IMR-90 (cell line): ENCODE data around the gene CALU. TPM values are rescaled to one million over a fixed set of nuclear protein-coding genes. Genes with fewer than 3 reads are reported as not detected.

Experiments
- ATAC-seq: fragments of 200-7000 bp; cut with Tn5 transposase; 2 replicates; pipeline ENCODE4 v1.9.1; 2020; ENCODE audit warnings: low read depth, mild to moderate bottlenecking, moderate library complexity
- BruUV-seq: library from RNA; stranded (reverse); fragments of 400-500 nt; replicated peaks from 2 replicates; lab custom pipeline; 2021; lab: Mats Ljungman, UMichigan
- CTCF ChIA-PET: fragments of 300-600 bp; formaldehyde crosslinking; extraction: SDS; loops from one replicate; lab custom pipeline; 2021; ENCODE audit warnings: antibody characterized with exemption; lab: Yijun Ruan, JAX
- POLR2A ChIA-PET: fragments of 300-600 bp; sonication (Branson Sonifier 250); formaldehyde crosslinking; loops from one replicate; lab custom pipeline; 2022; ENCODE audit warnings: antibody characterized with exemption; ENCODE audit not compliant: unreplicated experiment; lab: Charles Lee
- DNase-seq: peaks from one replicate; pipeline ENCODE4 v3.0.0; 2013
- H2AFZ ChIP-seq: replicated peaks from 2 replicates; pipeline ENCODE3; 2013; ENCODE audit warnings: low read length, mild to moderate bottlenecking; ENCODE audit not compliant: poor library complexity
- H2AK5ac ChIP-seq: 2 replicates; pipeline ENCODE4 v1.6.1; 2013; ENCODE audit warnings: low read depth, low read length, inconsistent platforms
- H2AK9ac ChIP-seq: replicated peaks from 2 replicates; pipeline ENCODE3; 2013; ENCODE audit warnings: mild to moderate bottlenecking, low read depth, low read length, moderate library complexity; ENCODE audit not compliant: poor library complexity
- H2BK120ac ChIP-seq: 2 replicates; pipeline ENCODE4 v1.6.1; 2013; ENCODE audit warnings: low read depth, low read length, inconsistent platforms
- H2BK15ac ChIP-seq: 3 replicates; pipeline ENCODE4 v1.6.1; 2013; ENCODE audit warnings: low read depth, low read length, inconsistent platforms
- H2BK20ac ChIP-seq: 2 replicates; pipeline ENCODE4 v1.6.1; 2013; ENCODE audit warnings: low read depth, mild to moderate bottlenecking, inconsistent platforms, low read length, moderate library complexity
- H2BK5ac ChIP-seq: 2 replicates; pipeline ENCODE4 v1.6.1; 2013; ENCODE audit warnings: mild to moderate bottlenecking, low read depth, low read length, inconsistent platforms; ENCODE audit not compliant: poor library complexity, severe bottlenecking
- H3K14ac ChIP-seq: replicated peaks from 2 replicates; pipeline ENCODE4 v1.6.1; 2013; ENCODE audit warnings: low read depth, low read length, inconsistent platforms
- H3K18ac ChIP-seq: 2 replicates; pipeline ENCODE4 v1.6.1; 2013; ENCODE audit warnings: low read depth, low read length, control low read depth
- H3K23ac ChIP-seq: 2 replicates; pipeline ENCODE4 v1.6.1; 2013; ENCODE audit warnings: low read depth, low read length, inconsistent platforms
- H3K27ac ChIP-seq: 2 replicates; pipeline ENCODE4 v1.5.1; 2013; ENCODE audit warnings: mild to moderate bottlenecking, control low read depth, low read length; ENCODE audit not compliant: insufficient read depth
- H3K27me3 ChIP-seq: 2 replicates; pipeline ENCODE4 v1.6.1; 2013; ENCODE audit warnings: low read length; ENCODE audit not compliant: control insufficient read depth, insufficient read depth
- H3K36me3 ChIP-seq: 2 replicates; pipeline ENCODE4 v1.6.1; 2013; ENCODE audit warnings: low read length, mixed read lengths; ENCODE audit not compliant: control insufficient read depth, insufficient read depth
- H3K4ac ChIP-seq: 2 replicates; pipeline ENCODE4 v1.6.1; 2013; ENCODE audit warnings: low read depth, low read length, inconsistent platforms
- H3K4me1 ChIP-seq: 2 replicates; pipeline ENCODE4 v1.6.1; 2013; ENCODE audit warnings: low read length, mixed read lengths; ENCODE audit not compliant: control insufficient read depth, insufficient read depth
- H3K4me2 ChIP-seq: 2 replicates; pipeline ENCODE4 v1.6.1; 2013; ENCODE audit warnings: low read depth, mild to moderate bottlenecking, control low read depth, low read length, moderate library complexity
- H3K4me3 ChIP-seq: 2 replicates; pipeline ENCODE4 v1.5.1; 2013; ENCODE audit warnings: low read depth, mild to moderate bottlenecking, control low read depth, low read length, moderate library complexity; ENCODE audit not compliant: insufficient read depth
- H3K56ac ChIP-seq: 2 replicates; pipeline ENCODE4 v1.6.1; 2013; ENCODE audit warnings: low read length, inconsistent platforms; ENCODE audit not compliant: insufficient read depth; ENCODE audit errors: extremely low read depth
- H3K79me1 ChIP-seq, 2 experiments: 2 replicates each; pipeline ENCODE4 v1.6.1; 2013; ENCODE audit warnings: low read length in 2 of 2, inconsistent platforms in 1 of 2, low read depth in 1 of 2
- H3K9ac ChIP-seq: 2 replicates; pipeline ENCODE4 v1.6.1; 2013; ENCODE audit warnings: low read depth, low read length, control low read depth
- H3K9me1 ChIP-seq: 2 replicates; pipeline ENCODE4 v1.6.1; 2013; ENCODE audit warnings: low read length, inconsistent platforms; ENCODE audit not compliant: insufficient read depth
- H3K9me3 ChIP-seq: 2 replicates; pipeline ENCODE4 v1.6.1; 2013; ENCODE audit warnings: low read length; ENCODE audit not compliant: control insufficient read depth, insufficient read depth
- H4K20me1 ChIP-seq: 2 replicates; pipeline ENCODE4 v1.6.1; 2013; ENCODE audit warnings: low read length, inconsistent platforms; ENCODE audit not compliant: insufficient read depth
- H4K5ac ChIP-seq: 2 replicates; pipeline ENCODE4 v1.6.1; 2013; ENCODE audit warnings: mild to moderate bottlenecking, low read depth, low read length, control low read depth
- H4K8ac ChIP-seq, 2 experiments: 2 replicates each; pipeline ENCODE4 v1.6.1; 2013; ENCODE audit warnings: low read depth in 2 of 2, low read length in 2 of 2, control low read depth in 1 of 2, inconsistent platforms in 1 of 2
- H4K91ac ChIP-seq: 2 replicates; pipeline ENCODE4 v1.6.1; 2013; ENCODE audit warnings: low read depth, low read length, inconsistent platforms; ENCODE audit not compliant: insufficient read depth
- BHLHE40 ChIP-seq: fragments of 150-350 bp; IDR thresholded peaks from 2 replicates; pipeline ENCODE4 v1.6.1; 2016; ENCODE audit warnings: mild to moderate bottlenecking, low read depth, low read length
- CHD1 ChIP-seq: IDR thresholded peaks from 2 replicates; pipeline ENCODE4 v1.6.1; 2012; ENCODE audit warnings: low read depth, low read length, improper control_type of control experiment
- MAFK ChIP-seq: IDR thresholded peaks from 2 replicates; pipeline ENCODE4 v1.6.1; 2012; ENCODE audit warnings: low read depth, low read length, improper control_type of control experiment
- MAZ ChIP-seq: IDR thresholded peaks from 2 replicates; pipeline ENCODE4 v1.6.1; 2012; ENCODE audit warnings: low read depth, mild to moderate bottlenecking, low read length, improper control_type of control experiment, moderate library complexity, borderline replicate concordance
- MXI1 ChIP-seq: IDR thresholded peaks from 2 replicates; pipeline ENCODE4 v1.6.1; 2012; ENCODE audit warnings: low read depth, mild to moderate bottlenecking, low read length, moderate library complexity, borderline replicate concordance
- NFE2L2 ChIP-seq: fragments of 150-350 bp; IDR thresholded peaks from 2 replicates; pipeline ENCODE4 v1.6.1; 2016; ENCODE audit warnings: low read depth, mild to moderate bottlenecking, low read length
- POLR2A ChIP-seq: IDR thresholded peaks from 2 replicates; pipeline ENCODE4 v1.6.1; 2012; ENCODE audit warnings: mild to moderate bottlenecking, low read depth, low read length
- RAD21 ChIP-seq: IDR thresholded peaks from 2 replicates; pipeline ENCODE4 v1.6.1; 2012; ENCODE audit warnings: low read length, improper control_type of control experiment
- RCOR1 ChIP-seq: IDR thresholded peaks from 2 replicates; pipeline ENCODE4 v1.6.1; 2012; ENCODE audit warnings: mild to moderate bottlenecking, low read length, improper control_type of control experiment; ENCODE audit not compliant: insufficient replicate concordance
- RFX5 ChIP-seq: IDR thresholded peaks from 2 replicates; pipeline ENCODE4 v1.8.0; 2012; ENCODE audit warnings: low read depth, mild to moderate bottlenecking, low read length, moderate library complexity
- SMC3 ChIP-seq: fragments of 150-350 bp; IDR thresholded peaks from 2 replicates; pipeline ENCODE4 v1.6.1; 2016; ENCODE audit warnings: low read depth, mild to moderate bottlenecking, antibody characterized with exemption, low read length, moderate library complexity
- WGBS, 2 experiments: methylation state at CpG; one replicate each; pipeline versions ENCODE4 v1.1.5 to v1.1.7; 2013; ENCODE audit warnings: missing lambda C conversion rate in 2 of 2; ENCODE audit not compliant: insufficient read length in 1 of 2; ENCODE audit errors: extremely low coverage in 2 of 2; 5-methylcytosine and 5-hydroxymethylcytosine counted together
- dilution Hi-C: fragments of 300-500 bp; cut with HindIII; formaldehyde crosslinking; loops from one replicate; pipeline ENCODE4 v1.14.3; 2018; ENCODE audit warnings: low sequenced_read_pairs; ENCODE audit not compliant: unreplicated experiment
- in situ Hi-C: fragments of 300-500 bp; cut with MboI; formaldehyde crosslinking; loops from 3 replicates; pipeline ENCODE4 v1.14.3; 2019; ENCODE audit warnings: low sequenced_read_pairs, inconsistent platforms, mixed read lengths
- intact Hi-C: fragments of 100-400 bp; cut with micrococcal nuclease; formaldehyde crosslinking; loops from 2 replicates; pipeline ENCODE4 v1.10.0; 2022
- polyA plus RNA-seq, 3 experiments: library from polyadenylated mRNA; depleted of rRNA; stranded (reverse); fragments of >200 nt; gene quantifications; 2 replicates each; pipeline ENCODE4 v1.2.3, GENCODE V29; 2012; ENCODE audit warnings: low replicate concordance in 1 of 3
- total RNA-seq: library from RNA; depleted of rRNA; stranded (reverse); fragments of >200 nt; gene quantifications from 2 replicates; pipeline ENCODE4 v1.2.3, GENCODE V29; 2012
- TF ChIP-seq, protein P1 (sequence below): fragments of 150-350 bp; IDR thresholded peaks from 2 replicates; pipeline ENCODE4 v1.6.1; 2016; ENCODE audit warnings: low read depth, mild to moderate bottlenecking, low read length, moderate library complexity, borderline replicate concordance
- TF ChIP-seq, protein P2 (sequence below): conservative IDR thresholded peaks from 2 replicates; pipeline ENCODE4 v1.5.1; 2012; ENCODE audit warnings: mild to moderate bottlenecking, low read depth, low read length, improper control_type of control experiment

CALU gene
- total and polyA plus RNA-seq, 2 of the 4 experiments (the other 2 are of a cell fraction) = 421 to 525 TPM

DNA sequence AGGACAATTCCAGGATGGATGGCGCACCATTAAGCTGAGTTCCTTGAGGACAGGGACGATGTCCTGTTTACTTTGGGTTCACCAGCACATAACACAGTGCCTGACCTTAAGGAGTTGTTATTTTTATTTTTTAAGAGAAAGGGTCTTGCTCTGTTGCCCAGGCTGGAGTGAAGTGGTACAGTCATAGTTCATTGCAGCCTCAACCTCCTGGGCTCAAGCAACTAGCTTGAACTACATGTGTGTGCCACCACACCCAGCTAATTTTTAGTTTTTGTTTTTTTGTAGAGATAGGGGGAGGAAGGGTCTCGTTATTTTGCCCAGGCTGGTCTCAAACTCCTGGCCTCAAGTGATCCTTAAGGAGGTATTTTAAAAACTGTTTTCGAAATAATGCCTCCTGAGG is 1.7 kb upstream of the CALU start:
- peak overlapping the region; percentile 26 to 96; a peak in 3 of 4 replicates for H4K8ac ChIP-seq
- H2AK5ac ChIP-seq = peak overlapping the region; percentile 81
- H3K14ac ChIP-seq = peak overlapping the region; percentile 46; the same call in 1 of the 2 replicates
- no peak overlapping the region for H3K9ac ChIP-seq
- peaks cover 33% of the 10 kb centered on the region for H4K20me1 ChIP-seq
- H3K4me3 ChIP-seq = no peak overlapping the region
- peaks cover 8% of the 10 kb centered on the region for H3K27me3 ChIP-seq
- CTCF ChIA-PET = interaction anchor here (1.0 to 1.1 kb wide), 2 partner anchors 9 to 24 kb away, joined by 3 read pairs; no protein-coding TSS in a partner anchor
- H3K23ac ChIP-seq = no peak overlapping the region
- peak overlapping the region; percentile 86 for H2BK5ac ChIP-seq
- intact Hi-C loops (no loop called here), dilution Hi-C loops (no loop called here), in situ Hi-C loops (no loop called here)
- no peak overlapping the region for H3K4me2 ChIP-seq
- H3K56ac ChIP-seq = peak overlapping the region; percentile 12; the same call in 1 of the 2 replicates
- H2AFZ ChIP-seq = no peak overlapping the region
- no peak for ATAC-seq
- H2BK15ac ChIP-seq = peak overlapping the region; percentile 0; the same call in 2 of the 3 replicates
- peaks cover 5% of the 10 kb centered on the region for H3K4me1 ChIP-seq
- H3K18ac ChIP-seq = peak overlapping the region; percentile 36; the same call in 1 of the 2 replicates
- no peak overlapping the region for H2AK9ac ChIP-seq
- peaks cover 10% of the 10 kb centered on the region; the same call in 1 of the 2 replicates for H3K9me1 ChIP-seq
- TF ChIP-seq RFX5 (no peak), MXI1 (no peak), SMC3 (no peak), RCOR1 (no peak), CHD1 (no peak), MAZ (no peak), RAD21 (no peak), MAFK (no peak), NFE2L2 (no peak), BHLHE40 (no peak), POLR2A (no peak)
- TF ChIP-seq, protein P1, sequence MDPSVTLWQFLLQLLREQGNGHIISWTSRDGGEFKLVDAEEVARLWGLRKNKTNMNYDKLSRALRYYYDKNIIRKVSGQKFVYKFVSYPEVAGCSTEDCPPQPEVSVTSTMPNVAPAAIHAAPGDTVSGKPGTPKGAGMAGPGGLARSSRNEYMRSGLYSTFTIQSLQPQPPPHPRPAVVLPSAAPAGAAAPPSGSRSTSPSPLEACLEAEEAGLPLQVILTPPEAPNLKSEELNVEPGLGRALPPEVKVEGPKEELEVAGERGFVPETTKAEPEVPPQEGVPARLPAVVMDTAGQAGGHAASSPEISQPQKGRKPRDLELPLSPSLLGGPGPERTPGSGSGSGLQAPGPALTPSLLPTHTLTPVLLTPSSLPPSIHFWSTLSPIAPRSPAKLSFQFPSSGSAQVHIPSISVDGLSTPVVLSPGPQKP = no peak
- TF ChIP-seq, protein P2, sequence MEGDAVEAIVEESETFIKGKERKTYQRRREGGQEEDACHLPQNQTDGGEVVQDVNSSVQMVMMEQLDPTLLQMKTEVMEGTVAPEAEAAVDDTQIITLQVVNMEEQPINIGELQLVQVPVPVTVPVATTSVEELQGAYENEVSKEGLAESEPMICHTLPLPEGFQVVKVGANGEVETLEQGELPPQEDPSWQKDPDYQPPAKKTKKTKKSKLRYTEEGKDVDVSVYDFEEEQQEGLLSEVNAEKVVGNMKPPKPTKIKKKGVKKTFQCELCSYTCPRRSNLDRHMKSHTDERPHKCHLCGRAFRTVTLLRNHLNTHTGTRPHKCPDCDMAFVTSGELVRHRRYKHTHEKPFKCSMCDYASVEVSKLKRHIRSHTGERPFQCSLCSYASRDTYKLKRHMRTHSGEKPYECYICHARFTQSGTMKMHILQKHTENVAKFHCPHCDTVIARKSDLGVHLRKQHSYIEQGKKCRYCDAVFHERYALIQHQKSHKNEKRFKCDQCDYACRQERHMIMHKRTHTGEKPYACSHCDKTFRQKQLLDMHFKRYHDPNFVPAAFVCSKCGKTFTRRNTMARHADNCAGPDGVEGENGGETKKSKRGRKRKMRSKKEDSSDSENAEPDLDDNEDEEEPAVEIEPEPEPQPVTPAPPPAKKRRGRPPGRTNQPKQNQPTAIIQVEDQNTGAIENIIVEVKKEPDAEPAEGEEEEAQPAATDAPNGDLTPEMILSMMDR = no peak
- H3K9me3 ChIP-seq = no peaks in the 10 kb centered on the region
- peak overlapping the region; percentile 28 for H2BK120ac ChIP-seq
- peak overlapping the region; percentile 24; the same call in 1 of the 2 replicates for H3K27ac ChIP-seq
- BruUV-seq = no TSS peak
- POLR2A ChIA-PET = interaction anchor here (0.6 kb wide), 1 partner anchor 20 kb away, joined by 3 read pairs; no protein-coding TSS in a partner anchor
- DNase-seq = no peak
- peak overlapping the region; percentile 82 for H3K4ac ChIP-seq
- peak overlapping the region; percentile 24; the same call in 1 of the 2 replicates for H2BK20ac ChIP-seq
- WGBS, 2 experiments = 100% methylated on average over 1 of the region's 4 CpGs; no CpG with 5 or more reads in 1 of the 2 experiments
- H4K91ac ChIP-seq = peak overlapping the region; percentile 17
- H3K36me3 ChIP-seq = no peaks in the 10 kb centered on the region
- peaks cover 0 to 6% of the 10 kb centered on the region in 2 experiments; a peak in 2 of 4 replicates for H3K79me1 ChIP-seq
- peak overlapping the region; percentile 31 for H4K5ac ChIP-seq
